Panc1 (cell line): ENCODE results near the gene SLC34A1. TPM values are rescaled to one million over a fixed set of nuclear protein-coding genes. Genes with fewer than 3 reads are reported as not detected.

Experiments used
- ATAC-seq: fragments of 200-7000 bp; cut with Tn5 transposase; 2 replicates; pipeline ENCODE4 v1.9.1; 2020; ENCODE audit warnings: mild to moderate bottlenecking, moderate library complexity
- BruUV-seq: library from RNA; stranded (reverse); fragments of 400-500 nt; replicated peaks from 2 replicates; lab custom pipeline; 2021; lab: Mats Ljungman, UMichigan
- CTCF ChIA-PET: fragments of 300-600 bp; sonication (Branson Sonifier 250); formaldehyde crosslinking; loops from one replicate; lab custom pipeline; 2022; ENCODE audit warnings: antibody characterized with exemption; lab: Charles Lee
- POLR2A ChIA-PET: fragments of 300-600 bp; sonication (Branson Sonifier 250); formaldehyde crosslinking; loops from one replicate; lab custom pipeline; 2022; ENCODE audit warnings: antibody characterized with exemption; lab: Charles Lee
- DNase-seq: peaks from one replicate; pipeline ENCODE4 v3.0.0-alpha.2; 2010; ENCODE audit warnings: low read depth, low spot score
- H3K27ac ChIP-seq: 2 replicates; pipeline ENCODE4 v1.5.1; 2011; ENCODE audit warnings: mild to moderate bottlenecking, low read length, inconsistent platforms
- H3K27me3 ChIP-seq: fragments of 200-500 bp; sonication (Bioruptor generic); 2 replicates; pipeline ENCODE4 v1.6.0; 2014; ENCODE audit warnings: low read length, inconsistent platforms; ENCODE audit not compliant: control insufficient read depth, insufficient read depth
- H3K36me3 ChIP-seq: fragments of 200-500 bp; sonication (Bioruptor generic); 2 replicates; pipeline ENCODE4 v1.5.1; 2014; ENCODE audit warnings: inconsistent platforms, mild to moderate bottlenecking, low read length, moderate library complexity; ENCODE audit not compliant: control insufficient read depth, insufficient read depth
- H3K4me1 ChIP-seq: 2 replicates; pipeline ENCODE4 v1.5.1; 2011; ENCODE audit warnings: inconsistent platforms, mild to moderate bottlenecking, low read length, moderate library complexity; ENCODE audit not compliant: control insufficient read depth, insufficient read depth
- H3K4me3 ChIP-seq, 2 experiments: 2 replicates each; pipeline ENCODE4 v1.5.1; 2011 to 2012; ENCODE audit warnings: low read depth in 2 of 2, low read length in 2 of 2, mild to moderate bottlenecking in 2 of 2, inconsistent platforms in 1 of 2, moderate library complexity in 1 of 2
- H3K9me3 ChIP-seq: fragments of 200-500 bp; sonication (Bioruptor generic); 2 replicates; pipeline ENCODE4 v1.5.1; 2014; ENCODE audit warnings: low read depth, mild to moderate bottlenecking, inconsistent platforms, low read length, moderate library complexity; ENCODE audit not compliant: control insufficient read depth, insufficient read depth
- CTCF ChIP-seq: fragments of 450-650 bp; IDR thresholded peaks from 2 replicates; pipeline ENCODE4 v1.5.1; 2017; ENCODE audit warnings: mild to moderate bottlenecking
- POLR2AphosphoS5 ChIP-seq: IDR thresholded peaks from 2 replicates; pipeline ENCODE4 v1.6.1; 2012; ENCODE audit warnings: mild to moderate bottlenecking, low read depth, low read length, moderate library complexity
- SIN3A ChIP-seq: IDR thresholded peaks from 2 replicates; pipeline ENCODE4 v1.6.1; 2012; ENCODE audit warnings: low read depth, mild to moderate bottlenecking, low read length, moderate library complexity, borderline replicate concordance; ENCODE audit not compliant: insufficient read depth
- TCF7L2 ChIP-seq: IDR thresholded peaks from 2 replicates; pipeline ENCODE4 v1.6.1; 2011; ENCODE audit warnings: mild to moderate bottlenecking, low read depth, low read length, inconsistent platforms
- in situ Hi-C: cut with HindIII; loops from 2 replicates; pipeline ENCODE4 v1.10.0; 2016; ENCODE audit warnings: low sequenced_read_pairs, low pct_unique_long_range_greater_than_20kb
- intact Hi-C: fragments of 100-400 bp; cut with micrococcal nuclease; formaldehyde crosslinking; loops from one replicate; pipeline ENCODE4 v1.10.0; 2022; ENCODE audit not compliant: unreplicated experiment
- total RNA-seq: library from RNA; stranded (reverse); gene quantifications from one replicate; pipeline ENCODE4 v1.2.1, GENCODE V29; 2021; ENCODE audit not compliant: unreplicated experiment
- TF ChIP-seq, protein P1 (sequence below), 2 experiments: IDR thresholded peaks; 2 replicates each; pipeline ENCODE4 v1.6.1; 2011 to 2012; ENCODE audit warnings: low read depth in 2 of 2, control low read depth in 1 of 2, low read length in 1 of 2, mild to moderate bottlenecking in 1 of 2, moderate library complexity in 1 of 2; ENCODE audit not compliant: insufficient read depth in 1 of 2

Gene SLC34A1
- total RNA-seq, 1 experiment from 2014 or later, result not detected

GRCh38 chr5:177430140-177430951 is 46.1 kb downstream of the SLC34A1 start:
- Histone ChIP-seq H3K27ac (no peak overlapping the region), H3K27me3 (no peaks in the 10 kb centered on the region), H3K9me3 (no peaks in the 10 kb centered on the region), H3K4me3 (no peak overlapping the region), H3K4me1 (peaks cover 14% of the 10 kb centered on the region), H3K36me3 (peaks cover 2% of the 10 kb centered on the region; the same call in 1 of the 2 replicates)
- BruUV-seq, result no TSS peak
- ATAC-seq (no peak), DNase-seq (no peak)
- intact Hi-C loops, result no loop called here
- TF ChIP-seq POLR2AphosphoS5, result no peak
- no peak for TF ChIP-seq TCF7L2
- TF ChIP-seq, protein P1, sequence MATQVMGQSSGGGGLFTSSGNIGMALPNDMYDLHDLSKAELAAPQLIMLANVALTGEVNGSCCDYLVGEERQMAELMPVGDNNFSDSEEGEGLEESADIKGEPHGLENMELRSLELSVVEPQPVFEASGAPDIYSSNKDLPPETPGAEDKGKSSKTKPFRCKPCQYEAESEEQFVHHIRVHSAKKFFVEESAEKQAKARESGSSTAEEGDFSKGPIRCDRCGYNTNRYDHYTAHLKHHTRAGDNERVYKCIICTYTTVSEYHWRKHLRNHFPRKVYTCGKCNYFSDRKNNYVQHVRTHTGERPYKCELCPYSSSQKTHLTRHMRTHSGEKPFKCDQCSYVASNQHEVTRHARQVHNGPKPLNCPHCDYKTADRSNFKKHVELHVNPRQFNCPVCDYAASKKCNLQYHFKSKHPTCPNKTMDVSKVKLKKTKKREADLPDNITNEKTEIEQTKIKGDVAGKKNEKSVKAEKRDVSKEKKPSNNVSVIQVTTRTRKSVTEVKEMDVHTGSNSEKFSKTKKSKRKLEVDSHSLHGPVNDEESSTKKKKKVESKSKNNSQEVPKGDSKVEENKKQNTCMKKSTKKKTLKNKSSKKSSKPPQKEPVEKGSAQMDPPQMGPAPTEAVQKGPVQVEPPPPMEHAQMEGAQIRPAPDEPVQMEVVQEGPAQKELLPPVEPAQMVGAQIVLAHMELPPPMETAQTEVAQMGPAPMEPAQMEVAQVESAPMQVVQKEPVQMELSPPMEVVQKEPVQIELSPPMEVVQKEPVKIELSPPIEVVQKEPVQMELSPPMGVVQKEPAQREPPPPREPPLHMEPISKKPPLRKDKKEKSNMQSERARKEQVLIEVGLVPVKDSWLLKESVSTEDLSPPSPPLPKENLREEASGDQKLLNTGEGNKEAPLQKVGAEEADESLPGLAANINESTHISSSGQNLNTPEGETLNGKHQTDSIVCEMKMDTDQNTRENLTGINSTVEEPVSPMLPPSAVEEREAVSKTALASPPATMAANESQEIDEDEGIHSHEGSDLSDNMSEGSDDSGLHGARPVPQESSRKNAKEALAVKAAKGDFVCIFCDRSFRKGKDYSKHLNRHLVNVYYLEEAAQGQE (IDR thresholded peaks at IDR 0.05; ENCODE audit: insufficient read depth in 1 of 2, low read depth in 2 of 2, low read length in 1 of 2), result no peak
- TF ChIP-seq CTCF, result no peak
- TF ChIP-seq SIN3A, result no peak
- in situ Hi-C loops, result no loop called here
- ChIA-PET CTCF (no interaction called here), POLR2A (interaction anchor here (1.1 kb wide), 1 partner anchor 26 kb away, joined by 8 read pairs; no protein-coding TSS in a partner anchor)

DNA sequence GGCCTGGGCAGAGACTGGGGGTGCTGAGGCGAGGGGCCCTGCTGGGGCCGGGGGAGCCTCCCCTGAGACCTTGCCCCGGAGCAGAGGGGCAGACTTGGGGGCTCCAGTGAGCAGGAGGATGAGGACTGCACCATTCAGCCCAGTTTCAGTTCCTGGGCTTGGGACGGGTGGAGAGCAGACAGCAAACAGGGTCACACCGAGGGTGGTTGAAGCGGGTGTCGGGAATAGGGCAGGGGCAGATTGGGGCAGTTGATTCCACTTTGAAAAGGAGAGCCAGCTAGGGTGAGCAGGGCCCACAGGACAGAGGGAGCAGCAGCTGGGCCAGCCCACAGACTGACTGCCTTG is 46.7 kb downstream of the SLC34A1 start:
- DNase-seq (no peak), ATAC-seq (no peak)
- H3K4me1 ChIP-seq, result peaks cover 10% of the 10 kb centered on the region
- BruUV-seq, result no TSS peak
- H3K4me3 ChIP-seq, result no peak overlapping the region
- H3K27ac ChIP-seq, result no peak overlapping the region
- intact Hi-C loops (no loop called here), in situ Hi-C loops (no loop called here)
- no peaks in the 10 kb centered on the region for H3K9me3 ChIP-seq
- POLR2A ChIA-PET, result interaction anchor here (1.0 kb wide), 1 partner anchor 12 kb away, joined by 3 read pairs; no protein-coding TSS in a partner anchor
- CTCF ChIA-PET, result interaction anchor here (0.5 kb wide), 1 partner anchor 64 kb away, joined by 12 read pairs; no protein-coding TSS in a partner anchor
- H3K36me3 ChIP-seq, result peaks cover 2% of the 10 kb centered on the region; the same call in 1 of the 2 replicates
- TF ChIP-seq SIN3A (no peak), TCF7L2 (no peak), POLR2AphosphoS5 (no peak), CTCF (no peak)
- TF ChIP-seq, protein P1 (IDR thresholded peaks at IDR 0.05; ENCODE audit: insufficient read depth in 1 of 2, low read depth in 2 of 2, low read length in 1 of 2), result no peak
- no peaks in the 10 kb centered on the region for H3K27me3 ChIP-seq
